ENCODE data around the gene COL4A1.

GRCh38 chr13:110195547-110196485 is 111.1 kb downstream of the COL4A1 start:
- TF ChIP-seq YY1 (IDR thresholded peaks at IDR 0.05; ENCODE audit: insufficient read depth, insufficient read length) = no peak
- TF ChIP-seq ZNF274 (IDR thresholded peaks at IDR 0.05; ENCODE audit: low read depth, low read length) = no peak
